Trophoblast cell (in vitro differentiated cells and primary cell): ENCODE measurements around the gene ADTRP. TPM values are rescaled to one million over a fixed set of nuclear protein-coding genes. Genes with fewer than 3 reads are reported as not detected.

Source experiments
- DNase-seq, 2 donors: peaks; one replicate each; pipeline ENCODE4 v3.0.0-alpha.2; 2016
- H2AFZ ChIP-seq: 2 replicates; pipeline ENCODE4 v1.6.1; 2013; ENCODE audit warnings: low read length, moderate library complexity, mild to moderate bottlenecking; ENCODE audit not compliant: insufficient read depth, poor library complexity
- H2AK5ac ChIP-seq: 2 replicates; pipeline ENCODE4 v1.6.1; 2013; ENCODE audit warnings: mild to moderate bottlenecking, low read length
- H2BK120ac ChIP-seq: 2 replicates; pipeline ENCODE4 v1.6.1; 2013; ENCODE audit warnings: low read length, mild to moderate bottlenecking, moderate library complexity; ENCODE audit not compliant: insufficient read depth, poor library complexity
- H2BK12ac ChIP-seq: 2 replicates; pipeline ENCODE4 v1.6.1; 2013; ENCODE audit warnings: mild to moderate bottlenecking, low read length, moderate library complexity
- H2BK5ac ChIP-seq: 2 replicates; pipeline ENCODE4 v1.6.1; 2013; ENCODE audit warnings: low read length, low read depth, moderate library complexity, mild to moderate bottlenecking; ENCODE audit not compliant: poor library complexity
- H3K14ac ChIP-seq: 2 replicates; pipeline ENCODE4 v1.6.1; 2013; ENCODE audit warnings: mild to moderate bottlenecking, low read length
- H3K18ac ChIP-seq: 2 replicates; pipeline ENCODE4 v1.6.1; 2013; ENCODE audit warnings: mild to moderate bottlenecking, low read length
- H3K23ac ChIP-seq: 2 replicates; pipeline ENCODE4 v1.6.1; 2013; ENCODE audit warnings: low read length
- H3K27ac ChIP-seq: 2 replicates; pipeline ENCODE4 v1.5.1; 2013; ENCODE audit warnings: low read depth, mild to moderate bottlenecking, inconsistent platforms, low read length, moderate library complexity
- H3K27me3 ChIP-seq: 2 replicates; pipeline ENCODE4 v1.6.1; 2013; ENCODE audit warnings: inconsistent platforms, mild to moderate bottlenecking, low read length, moderate library complexity; ENCODE audit not compliant: insufficient read depth
- H3K36me3 ChIP-seq, 2 experiments: 1 replicate in 1 of 2; 2 replicates in 1 of 2; pipeline ENCODE4 v1.6.1; 2013; ENCODE audit warnings: low read length in 2 of 2, mild to moderate bottlenecking in 2 of 2, moderate library complexity in 1 of 2; ENCODE audit not compliant: insufficient read depth in 2 of 2, control insufficient read depth in 1 of 2
- H3K4ac ChIP-seq: 2 replicates; pipeline ENCODE4 v1.6.1; 2013; ENCODE audit warnings: low read depth, mild to moderate bottlenecking, low read length, moderate library complexity
- H3K4me1 ChIP-seq, 2 experiments: 1 replicate in 1 of 2; 2 replicates in 1 of 2; pipeline ENCODE4 v1.6.1; 2013; ENCODE audit warnings: low read length in 2 of 2, mild to moderate bottlenecking in 2 of 2, moderate library complexity in 1 of 2; ENCODE audit not compliant: insufficient read depth in 2 of 2, control insufficient read depth in 1 of 2
- H3K4me2 ChIP-seq: 2 replicates; pipeline ENCODE4 v1.6.1; 2013; ENCODE audit warnings: inconsistent platforms, mild to moderate bottlenecking, low read length, moderate library complexity
- H3K4me3 ChIP-seq: 2 replicates; pipeline ENCODE4 v1.5.1; 2013; ENCODE audit warnings: mild to moderate bottlenecking, low read depth, low read length, inconsistent platforms
- H3K79me1 ChIP-seq: one replicate; pipeline ENCODE4 v1.6.1; 2013; ENCODE audit warnings: low read length
- H3K79me2 ChIP-seq: 2 replicates; pipeline ENCODE4 v1.6.1; 2013; ENCODE audit warnings: low read length, mild to moderate bottlenecking; ENCODE audit not compliant: control insufficient read depth, insufficient read depth, poor library complexity
- H3K9ac ChIP-seq: 2 replicates; pipeline ENCODE4 v1.6.1; 2013; ENCODE audit warnings: mild to moderate bottlenecking, low read length
- H3K9me3 ChIP-seq: 2 replicates; pipeline ENCODE4 v1.6.1; 2013; ENCODE audit warnings: low read depth, mild to moderate bottlenecking, control low read depth, inconsistent platforms, low read length; ENCODE audit not compliant: insufficient read depth
- H4K12ac ChIP-seq: 2 replicates; pipeline ENCODE4 v1.6.1; 2013; ENCODE audit warnings: low read depth, mild to moderate bottlenecking, low read length, moderate library complexity
- H4K8ac ChIP-seq: 2 replicates; pipeline ENCODE4 v1.6.1; 2013; ENCODE audit warnings: low read depth, mild to moderate bottlenecking, low read length, moderate library complexity
- H4K91ac ChIP-seq: one replicate; pipeline ENCODE4 v1.6.1; 2013; ENCODE audit warnings: low read depth, mild to moderate bottlenecking, low read length, moderate library complexity
- WGBS: extraction: QIAGEN DNeasy Blood & Tissue Kit; methylation state at CpG from one replicate; pipeline ENCODE4 v1.1.7; 2013; ENCODE audit warnings: missing lambda C conversion rate; ENCODE audit not compliant: insufficient read length, insufficient coverage; ENCODE audit errors: extremely low coverage; 5-methylcytosine and 5-hydroxymethylcytosine counted together
- polyA plus RNA-seq: library from polyadenylated mRNA; stranded (reverse); fragments of 200-250 nt; gene quantifications from 2 replicates; pipeline ENCODE4 v1.2.3, GENCODE V29; 2013

Gene ADTRP, protein sequence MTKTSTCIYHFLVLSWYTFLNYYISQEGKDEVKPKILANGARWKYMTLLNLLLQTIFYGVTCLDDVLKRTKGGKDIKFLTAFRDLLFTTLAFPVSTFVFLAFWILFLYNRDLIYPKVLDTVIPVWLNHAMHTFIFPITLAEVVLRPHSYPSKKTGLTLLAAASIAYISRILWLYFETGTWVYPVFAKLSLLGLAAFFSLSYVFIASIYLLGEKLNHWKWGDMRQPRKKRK
- polyA plus RNA-seq, result 1.7 and 2.0 TPM in 2 replicates

DNA sequence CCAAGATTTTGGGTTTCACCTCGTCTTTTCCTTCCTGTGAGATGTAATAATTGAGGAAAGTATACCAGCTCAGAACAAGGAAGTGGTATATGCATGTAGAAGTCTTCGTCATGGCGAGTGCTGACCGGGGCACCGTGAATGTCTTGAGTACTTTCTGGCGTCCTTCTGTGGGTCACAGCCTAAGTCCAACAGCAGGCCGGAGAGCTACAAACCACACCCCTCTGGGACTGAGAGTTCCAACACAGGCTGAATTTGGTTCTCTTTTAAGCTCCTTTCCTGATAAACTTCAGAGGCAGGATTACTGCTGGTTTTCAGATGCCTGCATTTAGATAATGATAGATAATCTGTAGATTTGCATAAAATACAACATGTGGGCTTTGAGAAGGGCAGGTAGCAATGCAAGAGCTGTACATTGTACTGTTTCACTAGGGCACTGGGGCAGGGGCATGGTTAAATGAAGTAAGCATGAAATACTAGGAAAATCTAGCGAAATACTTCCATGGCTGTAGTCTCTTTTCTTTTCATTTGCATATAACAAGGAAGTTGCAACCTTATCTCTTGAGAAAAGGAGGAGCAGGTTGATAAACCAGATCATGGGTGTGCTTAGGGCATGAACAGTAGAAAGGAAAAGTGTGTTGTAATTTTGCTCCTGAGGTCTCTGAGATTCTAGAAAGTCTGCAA, at the start of gene ADTRP:
Gene ADTRP (minus strand): TSS at position 156 of the 681 bp plus-strand sequence. CDS start 44 bp downstream, at position 112.
- Histone ChIP-seq H3K4me2 (no peak within 1 kb of the TSS), H3K4me1 (no peaks in the 10 kb centered on the region), H2AK5ac (no peak within 1 kb of the TSS), H3K36me3 (no peaks in the 10 kb centered on the region), H2AFZ (no peak within 1 kb of the TSS), H3K23ac (no peak within 1 kb of the TSS), H3K27ac (no peak within 1 kb of the TSS), H2BK5ac (no peak within 1 kb of the TSS), H3K18ac (no peak within 1 kb of the TSS), H2BK12ac (no peak within 1 kb of the TSS), H3K27me3 (no peaks in the 10 kb centered on the region), H3K4ac (no peak within 1 kb of the TSS), H3K4me3 (no peak within 1 kb of the TSS), H3K14ac (no peak within 1 kb of the TSS), H3K79me1 (no peaks in the 10 kb centered on the region), H3K79me2 (no peaks in the 10 kb centered on the region), H2BK120ac (no peak within 1 kb of the TSS), H4K91ac (no peak within 1 kb of the TSS), H3K9ac (no peak within 1 kb of the TSS), H4K12ac (no peak within 1 kb of the TSS), H3K9me3 (peaks cover 3% of the 10 kb centered on the region), H4K8ac (no peak within 1 kb of the TSS)
- no CpG with 5 or more reads among the region's 8 CpGs for WGBS
- DNase-seq, result no peak

DNA sequence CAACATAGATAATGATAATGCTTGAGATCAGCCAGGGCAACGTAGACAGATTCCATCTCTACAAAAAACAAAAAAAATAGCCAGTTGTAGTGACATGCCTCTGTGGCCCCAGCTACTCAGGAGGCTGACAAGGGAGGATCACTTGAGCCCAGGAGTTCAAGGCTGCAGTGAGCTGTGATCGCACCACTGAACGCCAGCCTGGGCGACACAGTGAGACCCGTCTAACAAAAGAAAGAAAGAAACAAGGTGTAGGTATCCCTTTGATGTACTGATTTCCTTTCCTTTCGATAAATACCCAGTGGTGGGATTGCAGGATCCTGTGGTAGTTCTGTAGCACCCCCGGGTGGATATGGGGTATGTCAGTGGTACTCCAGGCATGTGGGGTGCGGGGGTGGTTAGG, 48.2 kb upstream of the ADTRP start:
- no CpG with 5 or more reads among the region's 8 CpGs for WGBS
- H2AFZ ChIP-seq, result no peak overlapping the region
- no peak for DNase-seq
- H3K14ac ChIP-seq, result no peak overlapping the region
- H4K12ac ChIP-seq, result no peak overlapping the region
- H3K36me3 ChIP-seq, result no peaks in the 10 kb centered on the region
- no peak overlapping the region for H3K4ac ChIP-seq
- no peak overlapping the region for H3K18ac ChIP-seq
- no peaks in the 10 kb centered on the region for H3K79me2 ChIP-seq
- H3K4me1 ChIP-seq, result peaks cover 0 to 5% of the 10 kb centered on the region in 2 experiments
- H3K27me3 ChIP-seq, result no peaks in the 10 kb centered on the region
- no peak overlapping the region for H2BK120ac ChIP-seq
- no peak overlapping the region for H2BK5ac ChIP-seq
- no peak overlapping the region for H4K8ac ChIP-seq
- H3K4me3 ChIP-seq, result no peak overlapping the region
- no peak overlapping the region for H3K4me2 ChIP-seq
- no peak overlapping the region for H2AK5ac ChIP-seq
- no peak overlapping the region for H2BK12ac ChIP-seq
- H3K9ac ChIP-seq, result no peak overlapping the region
- peaks cover 4% of the 10 kb centered on the region for H3K9me3 ChIP-seq
- H3K79me1 ChIP-seq, result no peaks in the 10 kb centered on the region
- H3K27ac ChIP-seq, result no peak overlapping the region
- H3K23ac ChIP-seq, result no peak overlapping the region
- H4K91ac ChIP-seq, result no peak overlapping the region

DNA sequence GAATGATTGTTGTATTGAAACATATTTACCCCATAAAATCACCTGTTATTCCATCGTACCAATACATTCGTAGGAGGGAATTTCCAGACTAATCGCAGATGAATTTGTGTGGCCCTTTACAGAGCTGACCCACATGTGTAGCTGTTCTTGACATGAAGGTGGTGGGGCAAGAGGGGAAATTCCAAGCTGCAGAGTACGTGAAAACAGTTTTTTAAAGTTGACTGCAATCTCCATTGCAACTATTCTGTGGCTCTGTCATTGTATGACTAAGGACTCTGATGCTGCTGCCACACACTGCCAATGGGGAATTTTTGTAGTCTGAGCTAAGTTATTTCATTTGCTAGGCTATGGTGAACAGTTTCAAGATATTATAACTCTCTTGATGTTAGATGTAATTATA, 46.4 kb upstream of the ADTRP start:
- Histone ChIP-seq H3K79me2 (no peaks in the 10 kb centered on the region), H3K79me1 (no peaks in the 10 kb centered on the region), H4K91ac (no peak overlapping the region), H3K4me1 (peaks cover 0 to 5% of the 10 kb centered on the region in 2 experiments), H3K27me3 (no peaks in the 10 kb centered on the region), H2BK5ac (no peak overlapping the region), H4K12ac (no peak overlapping the region), H2BK120ac (no peak overlapping the region), H3K4ac (no peak overlapping the region), H3K9me3 (peaks cover 4% of the 10 kb centered on the region), H3K4me2 (no peak overlapping the region), H2AK5ac (no peak overlapping the region), H3K9ac (no peak overlapping the region), H2AFZ (no peak overlapping the region), H3K27ac (no peak overlapping the region), H3K18ac (no peak overlapping the region), H3K36me3 (no peaks in the 10 kb centered on the region), H4K8ac (no peak overlapping the region), H3K14ac (no peak overlapping the region), H3K4me3 (no peak overlapping the region), H3K23ac (no peak overlapping the region), H2BK12ac (no peak overlapping the region)
- no CpG with 5 or more reads among the region's 4 CpGs for WGBS
- DNase-seq, result peak in 1 of 2 donors; percentile 56

DNA sequence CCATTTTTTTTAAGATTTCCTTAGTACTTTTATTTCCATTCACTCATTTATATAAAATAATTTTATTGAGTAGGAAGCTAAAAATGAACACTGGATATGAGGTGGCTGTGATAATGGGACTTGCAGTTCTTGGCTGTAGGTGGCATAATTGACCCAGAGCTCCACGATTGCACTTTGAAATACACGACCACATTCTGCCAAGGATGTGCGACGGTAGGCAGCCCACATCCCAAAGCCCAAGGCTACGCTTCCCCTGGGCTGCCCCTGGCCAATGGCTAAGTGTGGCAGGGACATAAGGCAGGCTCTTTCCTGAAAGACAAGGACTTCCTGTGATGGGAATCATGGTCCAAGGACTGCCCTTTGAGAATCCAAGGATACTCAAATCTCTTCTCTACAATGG, 43.7 kb upstream of the ADTRP start:
- Histone ChIP-seq H3K14ac (no peak overlapping the region), H3K4me3 (no peak overlapping the region), H3K23ac (no peak overlapping the region), H4K91ac (no peak overlapping the region), H3K18ac (no peak overlapping the region), H4K12ac (no peak overlapping the region), H3K79me2 (no peaks in the 10 kb centered on the region), H3K4ac (no peak overlapping the region), H2BK12ac (no peak overlapping the region), H4K8ac (no peak overlapping the region), H3K79me1 (no peaks in the 10 kb centered on the region), H2AK5ac (no peak overlapping the region), H3K27me3 (no peaks in the 10 kb centered on the region), H3K9ac (no peak overlapping the region), H3K27ac (no peak overlapping the region), H2BK120ac (no peak overlapping the region), H3K4me2 (no peak overlapping the region), H2BK5ac (no peak overlapping the region), H2AFZ (no peak overlapping the region), H3K36me3 (no peaks in the 10 kb centered on the region), H3K4me1 (peaks cover 0 to 5% of the 10 kb centered on the region in 2 experiments), H3K9me3 (peaks cover 4% of the 10 kb centered on the region)
- no CpG with 5 or more reads among the region's 5 CpGs for WGBS
- DNase-seq, result no peak
